ENCODE data around the gene ALG3.

ALG3 gene

GRCh38 chr3:184193991-184194539 lies 54.7 kb downstream of the ALG3 start:
- no peak for TF ChIP-seq CTCF (IDR thresholded peaks at IDR 0.05; ENCODE audit: low read length, missing control alignments)
- DNase-seq (ENCODE audit: low read depth) = no peak
- H3K4me3 ChIP-seq (replicated peaks; ENCODE audit: low read depth, low read length) = no peak overlapping the region

GRCh38 chr3:184192889-184193288 lies 55.9 kb downstream of the ALG3 start:
- no peak for TF ChIP-seq CTCF (IDR thresholded peaks at IDR 0.05; ENCODE audit: low read length, missing control alignments)
- DNase-seq (ENCODE audit: low read depth) = no peak
- no peak overlapping the region for H3K4me3 ChIP-seq (replicated peaks; ENCODE audit: low read depth, low read length)

Measured in fibroblast of pulmonary artery (primary cell).